ENCODE results near the gene PRLH.
"Not testable (repeated sequence)": the region's sequence is repeated elsewhere in the genome, so short reads cannot be mapped to it uniquely, and the experiment has no call there.

The PRLH gene

DNA sequence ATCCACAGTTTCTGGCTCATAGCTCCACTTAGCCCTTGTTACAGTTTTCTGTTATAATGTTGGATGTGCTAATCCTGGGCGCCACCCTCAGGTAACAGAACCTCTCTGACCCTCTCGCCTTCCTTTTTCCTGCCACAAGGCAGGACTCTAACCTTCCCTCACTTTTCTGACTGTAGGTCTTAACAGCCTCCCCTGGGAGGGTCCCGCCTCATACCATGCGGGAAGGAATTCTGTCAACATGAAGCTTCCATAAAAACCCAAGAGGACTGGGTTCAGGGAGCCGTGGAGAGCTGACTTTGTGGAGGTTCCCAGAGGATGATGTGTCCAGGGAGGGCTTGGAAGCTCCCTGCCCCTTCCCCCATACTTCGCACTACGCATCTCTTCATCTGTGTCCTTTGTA lies 36.0 kb downstream of the PRLH start:
- DNase-seq = no peak

DNA sequence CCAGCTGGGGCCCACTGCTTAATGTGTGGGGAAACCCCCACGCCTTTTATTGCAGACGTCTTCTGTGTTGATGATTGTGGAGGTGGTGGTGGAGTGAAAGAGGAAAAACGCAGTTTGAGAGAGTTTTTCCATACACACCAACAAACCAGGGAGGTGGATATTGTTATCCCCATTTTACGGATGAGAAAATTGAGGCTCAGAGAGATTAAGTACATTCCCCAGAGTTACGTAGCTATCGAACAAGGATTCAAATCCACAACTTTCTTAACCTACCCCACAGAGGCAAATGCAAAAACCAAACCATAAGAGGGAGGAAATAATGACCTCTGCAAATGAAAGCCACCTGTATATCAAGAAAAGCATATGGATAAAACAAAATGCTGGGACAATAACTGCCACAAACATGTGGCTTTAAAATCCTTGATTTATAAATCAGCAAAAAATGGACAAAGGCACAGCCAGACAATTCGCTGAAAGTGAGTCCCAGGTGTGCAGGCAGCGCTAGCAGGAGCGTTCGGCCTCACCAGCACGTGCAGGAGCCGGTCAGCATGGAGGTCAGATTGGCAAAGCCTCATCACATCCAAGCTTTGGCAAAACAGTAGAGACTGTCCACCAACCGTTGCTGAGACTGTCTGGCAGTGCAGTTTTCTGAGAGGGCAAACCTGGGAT lies 36.8 kb downstream of the PRLH start:
- no peak for DNase-seq

DNA sequence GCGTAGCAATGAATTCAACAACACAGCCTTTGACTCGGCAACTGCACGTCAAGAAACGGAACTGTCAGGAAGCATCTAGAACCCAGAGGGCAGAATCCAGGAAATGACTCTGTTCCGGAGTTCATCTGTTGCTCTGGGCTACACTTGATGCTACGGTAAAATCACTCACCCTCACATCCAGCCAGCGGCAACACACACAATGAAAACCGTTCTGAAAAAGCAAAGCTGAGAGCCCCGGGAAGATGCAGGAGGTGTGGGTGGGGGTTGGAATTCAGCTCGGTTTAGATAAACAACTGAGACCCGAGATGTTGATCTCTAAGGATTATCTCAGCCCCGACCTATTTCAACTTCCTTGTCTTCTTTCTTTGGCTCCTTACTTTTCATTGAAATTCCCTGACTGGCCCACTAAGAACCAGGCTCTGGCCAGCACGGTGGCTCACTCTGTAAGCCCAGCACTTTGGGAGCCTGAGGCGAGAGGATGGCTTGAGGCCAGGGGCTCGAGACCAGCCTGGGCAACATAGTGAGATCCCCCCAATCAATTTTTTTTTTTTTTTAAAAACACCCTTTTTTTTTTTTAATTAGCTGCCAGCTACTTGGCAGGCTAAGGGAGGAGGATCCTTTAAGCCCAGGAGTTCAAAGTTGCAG lies 37.5 kb downstream of the PRLH start:
- peak; percentile 37 for DNase-seq

DNA sequence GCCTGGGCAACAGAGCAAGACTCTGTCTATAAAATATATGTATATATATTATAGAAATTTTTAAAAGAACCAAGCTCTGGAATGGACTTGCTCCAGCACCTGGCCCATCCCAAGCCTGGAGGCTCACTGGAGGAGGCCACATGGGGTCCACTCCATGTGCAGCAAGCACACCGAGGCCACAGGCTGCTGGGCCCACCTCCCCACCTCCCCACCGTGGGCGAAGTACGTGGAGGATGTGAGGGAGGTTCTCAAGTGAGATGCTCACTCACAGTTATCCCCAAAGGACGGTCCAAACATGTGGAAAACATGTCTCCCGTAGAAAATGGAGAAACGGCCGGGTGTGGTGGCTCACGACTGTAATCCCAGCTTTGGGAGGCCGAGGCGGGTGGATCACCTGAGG lies 38.0 kb downstream of the PRLH start:
- DNase-seq = no peak

DNA sequence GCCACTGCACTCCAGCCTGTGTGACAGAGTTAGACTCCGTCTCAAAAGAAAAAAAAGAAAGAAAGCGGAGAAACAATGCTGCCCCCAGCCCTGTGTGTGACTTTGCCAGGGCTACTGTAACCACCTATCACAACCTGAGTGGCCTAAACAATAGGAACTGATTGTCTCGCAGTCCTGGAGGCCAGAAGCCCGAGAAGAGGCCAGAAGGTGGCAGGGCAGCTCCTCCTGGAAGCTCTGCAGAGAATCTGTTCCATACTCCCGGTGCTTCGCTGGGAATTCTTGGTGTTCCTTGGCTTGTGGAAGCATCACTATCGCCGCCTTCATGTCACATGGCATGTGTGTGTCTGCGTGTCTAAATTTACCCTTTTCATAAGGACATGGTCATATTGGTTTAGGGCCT lies 38.6 kb downstream of the PRLH start:
- no peak for DNase-seq

DNA sequence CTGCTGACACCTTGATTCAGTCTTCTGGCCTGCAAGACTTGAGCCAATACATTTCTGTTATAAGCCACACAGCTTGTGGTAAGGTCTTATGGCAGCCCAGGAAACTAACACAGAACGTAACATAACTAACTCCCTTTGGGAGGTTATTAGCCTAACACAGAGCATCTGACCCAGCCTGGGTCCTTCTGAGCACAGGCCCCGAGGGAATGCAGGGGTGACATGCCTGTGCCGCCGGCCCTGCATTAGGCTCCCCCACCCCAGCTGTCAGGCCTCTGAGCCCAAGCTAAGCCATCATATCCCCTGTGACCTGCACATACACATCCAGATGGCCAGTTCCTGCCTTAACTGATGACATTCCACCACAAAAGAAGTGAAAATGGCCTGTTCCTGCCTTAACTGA lies 40.1 kb downstream of the PRLH start:
- DNase-seq = not testable (repeated sequence)

DNA sequence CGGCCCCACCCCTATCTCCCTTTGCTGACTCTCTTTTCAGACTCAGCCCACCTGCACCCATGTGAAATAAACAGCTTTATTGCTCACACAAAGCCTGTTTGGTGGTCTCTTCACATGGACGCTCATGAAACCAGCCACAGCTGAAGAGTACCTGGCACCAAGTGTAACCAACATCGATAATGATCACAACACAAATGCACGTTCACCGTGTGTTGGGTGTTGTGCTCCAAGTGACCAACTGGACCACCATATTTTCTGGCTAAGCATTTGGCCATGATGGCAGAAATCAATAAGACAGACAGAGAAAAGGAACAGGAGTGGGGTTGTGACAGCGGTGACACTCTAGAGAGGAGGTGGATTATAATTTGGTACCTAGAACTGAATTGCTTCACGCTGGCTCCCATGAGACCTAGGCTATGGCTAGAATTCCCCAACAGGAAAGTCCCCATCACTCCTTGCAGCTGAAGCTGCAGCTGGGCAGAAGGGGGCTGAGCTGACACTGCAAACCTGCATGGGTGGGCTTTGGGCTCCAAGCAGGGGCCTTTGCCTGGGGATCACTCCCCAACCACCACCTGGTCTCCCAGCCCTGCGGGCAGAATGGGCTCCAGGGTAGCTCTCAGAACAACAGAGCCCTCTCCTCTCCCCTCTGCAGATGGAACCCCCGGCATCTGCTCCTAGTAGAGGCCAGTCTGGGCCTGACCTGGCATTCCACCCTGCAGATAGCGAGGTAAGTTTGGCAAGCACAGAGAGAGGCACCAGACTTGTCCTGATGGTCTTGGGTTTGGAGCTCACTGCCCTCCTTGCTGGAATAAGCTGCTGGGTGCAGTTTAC lies 46.4 kb downstream of the PRLH start:
- DNase-seq = no peak

DNA sequence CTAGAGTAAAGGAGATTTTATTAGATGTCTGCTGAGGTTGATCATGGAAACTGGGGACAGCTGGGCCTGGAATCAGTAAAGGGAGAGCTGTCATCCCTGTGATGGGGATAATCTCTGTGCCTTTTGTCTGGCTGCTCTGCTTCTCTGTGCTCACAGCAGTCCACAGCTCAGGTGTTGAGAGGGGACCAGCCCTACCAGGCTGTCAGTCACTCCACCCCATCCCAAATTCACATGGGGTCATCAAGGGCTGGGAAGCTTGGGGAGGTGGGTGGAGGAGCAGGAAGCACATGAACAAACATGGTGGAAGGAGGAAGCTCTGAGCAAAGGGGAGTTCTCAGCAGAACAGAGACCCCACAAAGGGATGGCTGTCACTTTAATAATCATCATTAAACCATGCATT lies 47.3 kb downstream of the PRLH start:
- DNase-seq = no peak

DNA sequence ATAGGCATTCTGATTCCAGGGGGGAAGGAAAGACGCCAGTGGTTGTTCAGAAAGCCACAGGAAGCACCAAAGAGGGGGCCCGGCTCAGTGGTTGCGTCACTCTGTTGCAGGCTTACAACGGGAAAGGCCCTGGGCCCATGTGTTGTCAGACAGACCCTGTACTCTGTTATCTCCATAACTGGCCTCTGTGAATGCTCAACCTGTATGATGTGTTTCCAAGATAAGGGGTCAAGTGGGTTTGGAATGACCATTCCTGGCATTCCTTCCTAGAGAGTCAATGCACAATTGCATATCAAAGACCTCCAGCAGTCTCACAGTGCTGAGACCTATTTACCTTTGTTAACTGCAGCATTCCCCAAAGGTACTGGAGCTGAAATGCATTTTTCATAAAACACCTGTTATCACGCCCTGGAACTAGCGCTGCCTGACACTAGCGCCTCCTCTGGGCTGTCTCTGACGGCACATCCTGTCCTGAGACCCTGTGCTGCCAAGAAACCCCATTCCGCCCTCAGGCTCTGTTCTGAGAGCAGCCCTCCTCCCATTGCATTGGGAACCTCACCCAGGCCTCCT lies 47.9 kb downstream of the PRLH start:
- DNase-seq = no peak

DNA sequence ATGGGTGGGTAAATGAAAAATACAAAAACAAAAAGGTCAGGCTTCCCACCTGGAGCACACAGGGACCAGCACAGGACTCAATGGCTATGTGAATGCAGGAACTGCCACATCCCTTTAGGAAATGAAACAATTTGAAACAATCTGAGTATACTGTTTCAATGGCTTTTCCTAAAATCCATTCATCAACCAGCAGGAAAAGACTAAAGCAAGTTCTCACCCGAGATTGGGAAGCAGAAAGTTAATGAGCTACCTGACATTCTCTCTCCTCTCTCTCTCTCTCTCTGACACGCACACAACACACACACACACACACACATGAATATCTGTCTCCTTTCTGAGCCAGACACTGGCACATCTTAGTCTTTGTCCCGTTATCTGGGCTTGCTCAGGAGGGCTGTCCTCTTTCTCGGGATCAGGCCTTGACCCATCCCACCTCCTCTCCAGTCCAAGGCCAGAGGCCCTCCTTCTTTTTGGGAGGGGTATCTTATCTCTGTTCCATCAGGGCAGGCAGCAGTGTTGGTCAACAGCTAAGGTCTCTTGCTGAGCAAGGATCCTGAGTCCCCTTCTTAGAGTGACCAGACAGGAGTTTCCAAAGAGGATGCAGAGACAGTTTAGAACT lies 49.4 kb downstream of the PRLH start:
- DNase-seq = no peak

DNA sequence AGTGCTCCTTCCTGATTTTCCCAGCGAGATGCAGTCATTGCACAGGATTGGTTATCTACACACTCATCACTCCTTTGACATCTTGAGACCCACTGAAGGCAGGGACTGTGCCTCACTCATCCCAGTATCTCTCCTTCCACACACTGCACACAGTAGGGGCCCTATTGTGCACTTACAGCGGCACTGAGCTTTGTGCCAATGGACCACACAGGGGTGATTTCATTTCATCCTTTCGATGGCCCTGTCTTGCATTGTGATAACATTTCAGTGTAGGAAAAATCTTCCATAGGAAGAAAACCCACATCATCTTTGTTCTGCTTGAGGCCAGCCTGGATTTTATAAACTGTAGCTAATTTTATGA lies 50.0 kb downstream of the PRLH start:
- DNase-seq = no peak

Data from effector CD8-positive, alpha-beta T cell (primary cell).